IMR-90 (cell line): ENCODE measurements around the gene PPP1R14C. TPM values are rescaled to one million over a fixed set of nuclear protein-coding genes. Genes with fewer than 3 reads are reported as not detected.

Experiments used
- ATAC-seq: fragments of 200-7000 bp; cut with Tn5 transposase; 2 replicates; pipeline ENCODE4 v1.9.1; 2020; ENCODE audit warnings: low read depth, mild to moderate bottlenecking, moderate library complexity
- BruUV-seq: library from RNA; stranded (reverse); fragments of 400-500 nt; replicated peaks from 2 replicates; lab custom pipeline; 2021; lab: Mats Ljungman, UMichigan
- CTCF ChIA-PET: fragments of 300-600 bp; formaldehyde crosslinking; extraction: SDS; loops from one replicate; lab custom pipeline; 2021; ENCODE audit warnings: antibody characterized with exemption; lab: Yijun Ruan, JAX
- POLR2A ChIA-PET: fragments of 300-600 bp; sonication (Branson Sonifier 250); formaldehyde crosslinking; loops from one replicate; lab custom pipeline; 2022; ENCODE audit warnings: antibody characterized with exemption; ENCODE audit not compliant: unreplicated experiment; lab: Charles Lee
- DNase-seq: peaks from one replicate; pipeline ENCODE4 v3.0.0; 2013
- H2AFZ ChIP-seq: replicated peaks from 2 replicates; pipeline ENCODE3; 2013; ENCODE audit warnings: low read length, mild to moderate bottlenecking; ENCODE audit not compliant: poor library complexity
- H2AK5ac ChIP-seq: 2 replicates; pipeline ENCODE4 v1.6.1; 2013; ENCODE audit warnings: low read depth, low read length, inconsistent platforms
- H2AK9ac ChIP-seq: replicated peaks from 2 replicates; pipeline ENCODE3; 2013; ENCODE audit warnings: mild to moderate bottlenecking, low read depth, low read length, moderate library complexity; ENCODE audit not compliant: poor library complexity
- H2BK120ac ChIP-seq: 2 replicates; pipeline ENCODE4 v1.6.1; 2013; ENCODE audit warnings: low read depth, low read length, inconsistent platforms
- H2BK15ac ChIP-seq: 3 replicates; pipeline ENCODE4 v1.6.1; 2013; ENCODE audit warnings: low read depth, low read length, inconsistent platforms
- H2BK20ac ChIP-seq: 2 replicates; pipeline ENCODE4 v1.6.1; 2013; ENCODE audit warnings: low read depth, mild to moderate bottlenecking, inconsistent platforms, low read length, moderate library complexity
- H2BK5ac ChIP-seq: 2 replicates; pipeline ENCODE4 v1.6.1; 2013; ENCODE audit warnings: mild to moderate bottlenecking, low read depth, low read length, inconsistent platforms; ENCODE audit not compliant: poor library complexity, severe bottlenecking
- H3K14ac ChIP-seq: replicated peaks from 2 replicates; pipeline ENCODE4 v1.6.1; 2013; ENCODE audit warnings: low read depth, low read length, inconsistent platforms
- H3K18ac ChIP-seq: 2 replicates; pipeline ENCODE4 v1.6.1; 2013; ENCODE audit warnings: low read depth, low read length, control low read depth
- H3K23ac ChIP-seq: 2 replicates; pipeline ENCODE4 v1.6.1; 2013; ENCODE audit warnings: low read depth, low read length, inconsistent platforms
- H3K27ac ChIP-seq: 2 replicates; pipeline ENCODE4 v1.5.1; 2013; ENCODE audit warnings: mild to moderate bottlenecking, control low read depth, low read length; ENCODE audit not compliant: insufficient read depth
- H3K27me3 ChIP-seq: 2 replicates; pipeline ENCODE4 v1.6.1; 2013; ENCODE audit warnings: low read length; ENCODE audit not compliant: control insufficient read depth, insufficient read depth
- H3K36me3 ChIP-seq: 2 replicates; pipeline ENCODE4 v1.6.1; 2013; ENCODE audit warnings: low read length, mixed read lengths; ENCODE audit not compliant: control insufficient read depth, insufficient read depth
- H3K4ac ChIP-seq: 2 replicates; pipeline ENCODE4 v1.6.1; 2013; ENCODE audit warnings: low read depth, low read length, inconsistent platforms
- H3K4me1 ChIP-seq: 2 replicates; pipeline ENCODE4 v1.6.1; 2013; ENCODE audit warnings: low read length, mixed read lengths; ENCODE audit not compliant: control insufficient read depth, insufficient read depth
- H3K4me2 ChIP-seq: 2 replicates; pipeline ENCODE4 v1.6.1; 2013; ENCODE audit warnings: low read depth, mild to moderate bottlenecking, control low read depth, low read length, moderate library complexity
- H3K4me3 ChIP-seq: 2 replicates; pipeline ENCODE4 v1.5.1; 2013; ENCODE audit warnings: low read depth, mild to moderate bottlenecking, control low read depth, low read length, moderate library complexity; ENCODE audit not compliant: insufficient read depth
- H3K56ac ChIP-seq: 2 replicates; pipeline ENCODE4 v1.6.1; 2013; ENCODE audit warnings: low read length, inconsistent platforms; ENCODE audit not compliant: insufficient read depth; ENCODE audit errors: extremely low read depth
- H3K79me1 ChIP-seq, 2 experiments: 2 replicates each; pipeline ENCODE4 v1.6.1; 2013; ENCODE audit warnings: low read length in 2 of 2, inconsistent platforms in 1 of 2, low read depth in 1 of 2
- H3K9ac ChIP-seq: 2 replicates; pipeline ENCODE4 v1.6.1; 2013; ENCODE audit warnings: low read depth, low read length, control low read depth
- H3K9me1 ChIP-seq: 2 replicates; pipeline ENCODE4 v1.6.1; 2013; ENCODE audit warnings: low read length, inconsistent platforms; ENCODE audit not compliant: insufficient read depth
- H3K9me3 ChIP-seq: 2 replicates; pipeline ENCODE4 v1.6.1; 2013; ENCODE audit warnings: low read length; ENCODE audit not compliant: control insufficient read depth, insufficient read depth
- H4K20me1 ChIP-seq: 2 replicates; pipeline ENCODE4 v1.6.1; 2013; ENCODE audit warnings: low read length, inconsistent platforms; ENCODE audit not compliant: insufficient read depth
- H4K5ac ChIP-seq: 2 replicates; pipeline ENCODE4 v1.6.1; 2013; ENCODE audit warnings: mild to moderate bottlenecking, low read depth, low read length, control low read depth
- H4K8ac ChIP-seq, 2 experiments: 2 replicates each; pipeline ENCODE4 v1.6.1; 2013; ENCODE audit warnings: low read depth in 2 of 2, low read length in 2 of 2, control low read depth in 1 of 2, inconsistent platforms in 1 of 2
- H4K91ac ChIP-seq: 2 replicates; pipeline ENCODE4 v1.6.1; 2013; ENCODE audit warnings: low read depth, low read length, inconsistent platforms; ENCODE audit not compliant: insufficient read depth
- POLR2A ChIP-seq: IDR thresholded peaks from 2 replicates; pipeline ENCODE4 v1.6.1; 2012; ENCODE audit warnings: mild to moderate bottlenecking, low read depth, low read length
- WGBS, 2 experiments: methylation state at CpG; one replicate each; pipeline versions ENCODE4 v1.1.5 to v1.1.7; 2013; ENCODE audit warnings: missing lambda C conversion rate in 2 of 2; ENCODE audit not compliant: insufficient read length in 1 of 2; ENCODE audit errors: extremely low coverage in 2 of 2; 5-methylcytosine and 5-hydroxymethylcytosine counted together
- dilution Hi-C: fragments of 300-500 bp; cut with HindIII; formaldehyde crosslinking; loops from one replicate; pipeline ENCODE4 v1.14.3; 2018; ENCODE audit warnings: low sequenced_read_pairs; ENCODE audit not compliant: unreplicated experiment
- in situ Hi-C: fragments of 300-500 bp; cut with MboI; formaldehyde crosslinking; loops from 3 replicates; pipeline ENCODE4 v1.14.3; 2019; ENCODE audit warnings: low sequenced_read_pairs, inconsistent platforms, mixed read lengths
- intact Hi-C: fragments of 100-400 bp; cut with micrococcal nuclease; formaldehyde crosslinking; loops from 2 replicates; pipeline ENCODE4 v1.10.0; 2022
- polyA plus RNA-seq, 3 experiments: library from polyadenylated mRNA; depleted of rRNA; stranded (reverse); fragments of >200 nt; gene quantifications; 2 replicates each; pipeline ENCODE4 v1.2.3, GENCODE V29; 2012; ENCODE audit warnings: low replicate concordance in 1 of 3
- total RNA-seq: library from RNA; depleted of rRNA; stranded (reverse); fragments of >200 nt; gene quantifications from 2 replicates; pipeline ENCODE4 v1.2.3, GENCODE V29; 2012

Gene PPP1R14C
- total and polyA plus RNA-seq, 2 of the 4 experiments (the other 2 are of a cell fraction): not detected

DNA sequence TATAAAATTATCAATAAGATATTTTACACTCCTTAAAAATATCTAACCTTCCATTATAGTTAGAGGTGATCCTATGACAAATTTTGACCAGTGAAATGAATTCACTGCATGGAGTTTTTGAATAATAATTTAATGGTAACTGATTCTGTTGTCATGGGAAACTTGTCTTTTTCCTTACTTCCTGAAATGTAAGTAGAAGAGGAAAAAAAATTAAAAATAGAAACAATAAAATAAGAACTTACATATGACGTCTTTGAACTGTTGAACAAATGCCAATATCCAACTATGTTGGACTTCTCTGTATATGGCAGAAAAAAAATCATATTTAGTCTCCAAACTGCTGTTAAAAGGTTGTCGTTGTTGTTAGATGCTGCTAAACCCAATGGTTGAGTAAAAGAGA, 26.3 kb downstream of the PPP1R14C start:
- H3K36me3 ChIP-seq: no peaks in the 10 kb centered on the region
- CTCF ChIA-PET: no interaction called here
- no peak overlapping the region for H3K9ac ChIP-seq
- no peak overlapping the region for H3K4me2 ChIP-seq
- H3K79me1 ChIP-seq: no peaks in the 10 kb centered on the region
- no CpG with 5 or more reads among the region's 2 CpGs for WGBS, 2 experiments
- H3K4ac ChIP-seq: no peak overlapping the region
- H3K56ac ChIP-seq: no peak overlapping the region
- no peak overlapping the region for H3K23ac ChIP-seq
- no peaks in the 10 kb centered on the region for H3K9me3 ChIP-seq
- no peak overlapping the region for H3K14ac ChIP-seq
- H4K8ac ChIP-seq: no peak overlapping the region
- H2AK9ac ChIP-seq: no peak overlapping the region
- H2AK5ac ChIP-seq: no peak overlapping the region
- H4K5ac ChIP-seq: no peak overlapping the region
- H3K4me3 ChIP-seq: no peak overlapping the region
- no peaks in the 10 kb centered on the region for H3K4me1 ChIP-seq
- dilution Hi-C loops (no loop called here), in situ Hi-C loops (no loop called here), intact Hi-C loops (no loop called here)
- H3K9me1 ChIP-seq: no peaks in the 10 kb centered on the region
- POLR2A ChIA-PET: no interaction called here
- no peak for ATAC-seq
- H2BK120ac ChIP-seq: no peak overlapping the region
- no peak overlapping the region for H2BK15ac ChIP-seq
- no peak overlapping the region for H2AFZ ChIP-seq
- no peaks in the 10 kb centered on the region for H3K27me3 ChIP-seq
- no peak overlapping the region for H4K91ac ChIP-seq
- H4K20me1 ChIP-seq: no peaks in the 10 kb centered on the region
- no TSS peak for BruUV-seq
- no peak for TF ChIP-seq POLR2A
- H2BK5ac ChIP-seq: no peak overlapping the region
- no peak overlapping the region for H3K27ac ChIP-seq
- H3K18ac ChIP-seq: no peak overlapping the region
- DNase-seq: no peak
- H2BK20ac ChIP-seq: no peak overlapping the region
